WERI-Rb-1 (cell line): ENCODE data around the gene UFSP1.

Experiments
- DNase-seq: peaks from one replicate; pipeline ENCODE4 v3.0.0-alpha.2; 2020
- H3K27ac ChIP-seq: fragments of 250-450 bp; sonication (Bioruptor Pico); 2 replicates; pipeline ENCODE4 v1.5.1; 2020; ENCODE audit warnings: mild to moderate bottlenecking, moderate library complexity
- H3K27me3 ChIP-seq: fragments of 250-450 bp; sonication (Bioruptor Pico); 2 replicates; pipeline ENCODE4 v1.5.1; 2021; ENCODE audit warnings: mild to moderate bottlenecking, low read depth, moderate library complexity; ENCODE audit not compliant: insufficient read depth, severe bottlenecking
- H3K36me3 ChIP-seq: fragments of 250-450 bp; sonication (Bioruptor Pico); 2 replicates; pipeline ENCODE4 v1.5.1; 2020; ENCODE audit warnings: mild to moderate bottlenecking, moderate library complexity
- H3K4me3 ChIP-seq: 2 replicates; pipeline ENCODE4 v1.5.1; 2011; ENCODE audit warnings: low read depth, mild to moderate bottlenecking, control low read depth, low read length
- H3K9me3 ChIP-seq: fragments of 250-450 bp; sonication (Bioruptor Pico); 2 replicates; pipeline ENCODE4 v1.5.1; 2021; ENCODE audit warnings: mild to moderate bottlenecking, moderate library complexity; ENCODE audit not compliant: severe bottlenecking
- TF ChIP-seq, protein P1 (sequence below): IDR thresholded peaks from 2 replicates; pipeline ENCODE4 v1.5.1; 2011; ENCODE audit warnings: low read depth, mild to moderate bottlenecking, control low read depth, inconsistent platforms, low read length

The UFSP1 gene

DNA sequence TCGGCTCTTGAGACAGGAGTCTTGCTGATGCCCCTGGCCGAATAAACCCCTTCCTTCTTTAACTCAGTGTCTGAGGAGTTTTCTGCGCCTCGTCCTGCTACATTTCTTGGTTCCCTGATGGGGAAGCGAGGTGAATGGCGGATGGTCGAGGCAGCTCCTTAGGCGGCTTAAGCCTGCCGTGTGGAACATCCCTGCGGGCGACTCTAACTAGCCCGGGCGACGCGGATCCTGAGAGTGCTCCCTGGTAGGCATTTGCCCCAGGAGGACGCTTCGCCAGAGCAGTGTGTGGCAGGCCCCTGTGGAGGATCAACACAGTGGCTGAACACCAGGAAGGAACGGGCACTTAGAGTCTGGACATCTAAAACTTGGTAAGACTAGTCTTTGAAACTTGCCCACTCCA, 50.2 kb downstream of the UFSP1 start:
- H3K9me3 ChIP-seq, result no peaks in the 10 kb centered on the region
- TF ChIP-seq, protein P1, sequence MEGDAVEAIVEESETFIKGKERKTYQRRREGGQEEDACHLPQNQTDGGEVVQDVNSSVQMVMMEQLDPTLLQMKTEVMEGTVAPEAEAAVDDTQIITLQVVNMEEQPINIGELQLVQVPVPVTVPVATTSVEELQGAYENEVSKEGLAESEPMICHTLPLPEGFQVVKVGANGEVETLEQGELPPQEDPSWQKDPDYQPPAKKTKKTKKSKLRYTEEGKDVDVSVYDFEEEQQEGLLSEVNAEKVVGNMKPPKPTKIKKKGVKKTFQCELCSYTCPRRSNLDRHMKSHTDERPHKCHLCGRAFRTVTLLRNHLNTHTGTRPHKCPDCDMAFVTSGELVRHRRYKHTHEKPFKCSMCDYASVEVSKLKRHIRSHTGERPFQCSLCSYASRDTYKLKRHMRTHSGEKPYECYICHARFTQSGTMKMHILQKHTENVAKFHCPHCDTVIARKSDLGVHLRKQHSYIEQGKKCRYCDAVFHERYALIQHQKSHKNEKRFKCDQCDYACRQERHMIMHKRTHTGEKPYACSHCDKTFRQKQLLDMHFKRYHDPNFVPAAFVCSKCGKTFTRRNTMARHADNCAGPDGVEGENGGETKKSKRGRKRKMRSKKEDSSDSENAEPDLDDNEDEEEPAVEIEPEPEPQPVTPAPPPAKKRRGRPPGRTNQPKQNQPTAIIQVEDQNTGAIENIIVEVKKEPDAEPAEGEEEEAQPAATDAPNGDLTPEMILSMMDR, result no peak

More for the DNA sequence above, 50.2 kb downstream of the UFSP1 start:
- no peak overlapping the region for H3K27ac ChIP-seq
- H3K36me3 ChIP-seq, result no peaks in the 10 kb centered on the region
- H3K27me3 ChIP-seq, result no peaks in the 10 kb centered on the region
- no peak for DNase-seq
- H3K4me3 ChIP-seq, result no peak overlapping the region
